HG02981 (cell line): Measurements from ENCODE around the gene SMAD1.
A peak's percentile ranks its signal among the peaks of the same experiment; 100 is the strongest.
"Not testable (repeated sequence)": the region's sequence is repeated elsewhere in the genome, so short reads cannot be mapped to it uniquely, and the experiment has no call there.

ENCODE experiments used
- ATAC-seq: cut with Tn5 transposase; IDR thresholded peaks from one replicate; pipeline ENCODE4 v1.9.1; 2021; ENCODE audit warnings: mild to moderate bottlenecking, moderate library complexity; ENCODE audit not compliant: unreplicated experiment

The SMAD1 gene

GRCh38 chr4:145525291-145525740, 43.7 kb downstream of the SMAD1 start:
- ATAC-seq = no peak

DNA sequence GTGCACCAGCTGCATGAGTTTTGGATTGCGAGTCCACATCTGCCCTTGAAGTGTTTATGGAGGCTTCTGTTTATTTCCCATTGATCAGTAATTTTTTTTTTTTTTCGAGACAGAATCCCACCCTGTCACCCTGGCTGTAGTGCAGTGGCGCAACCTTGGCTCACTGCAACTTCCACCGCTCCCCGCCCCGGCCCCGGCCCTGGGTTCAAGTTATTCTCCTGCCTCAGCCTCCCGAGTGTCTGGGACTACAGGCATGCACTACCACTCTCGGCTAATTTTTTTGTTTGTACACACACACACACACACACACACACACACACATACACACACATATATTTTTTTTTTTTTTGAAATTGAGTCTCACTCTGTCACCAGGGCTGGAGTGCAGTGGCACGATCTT, 46.1 kb downstream of the SMAD1 start:
- ATAC-seq = no peak

DNA sequence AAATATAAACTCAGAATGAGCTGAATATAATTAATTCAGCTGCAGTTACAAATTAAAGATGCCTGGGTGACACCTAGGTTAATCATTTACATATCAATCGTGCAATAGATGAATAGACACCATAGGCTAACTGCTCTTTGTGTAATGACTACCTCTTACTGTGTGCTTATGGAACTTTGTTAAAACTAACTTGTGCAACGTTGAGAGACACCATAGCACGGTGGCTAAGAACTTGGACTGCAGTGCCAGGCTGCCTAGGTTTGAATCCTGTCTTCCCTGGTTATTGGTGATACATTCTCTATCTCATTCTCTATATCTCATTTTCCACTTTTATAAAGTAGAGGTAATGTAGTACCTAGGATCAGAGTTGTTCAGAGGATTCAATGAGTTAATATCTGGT, 46.9 kb downstream of the SMAD1 start:
- ATAC-seq = no peak

DNA sequence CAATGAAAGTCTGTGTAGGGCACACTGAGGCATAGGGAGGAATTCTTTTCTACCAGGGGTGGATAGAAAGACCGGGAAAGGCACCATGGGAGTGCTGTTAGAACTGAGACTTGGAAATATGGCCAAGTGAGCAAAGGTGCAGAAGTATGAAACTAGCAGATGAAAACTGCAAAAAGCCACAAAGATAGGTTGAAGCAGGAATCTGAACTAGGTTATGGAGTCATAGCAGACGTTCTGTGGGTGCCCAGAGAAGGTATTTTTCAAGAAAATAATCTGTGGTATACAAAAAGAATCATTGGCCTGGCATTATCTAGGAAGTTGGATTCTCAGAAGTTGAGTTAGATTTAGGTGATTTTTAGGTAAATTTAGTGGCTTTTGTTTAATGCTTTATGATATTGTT, 48.5 kb downstream of the SMAD1 start:
- ATAC-seq = no peak

DNA sequence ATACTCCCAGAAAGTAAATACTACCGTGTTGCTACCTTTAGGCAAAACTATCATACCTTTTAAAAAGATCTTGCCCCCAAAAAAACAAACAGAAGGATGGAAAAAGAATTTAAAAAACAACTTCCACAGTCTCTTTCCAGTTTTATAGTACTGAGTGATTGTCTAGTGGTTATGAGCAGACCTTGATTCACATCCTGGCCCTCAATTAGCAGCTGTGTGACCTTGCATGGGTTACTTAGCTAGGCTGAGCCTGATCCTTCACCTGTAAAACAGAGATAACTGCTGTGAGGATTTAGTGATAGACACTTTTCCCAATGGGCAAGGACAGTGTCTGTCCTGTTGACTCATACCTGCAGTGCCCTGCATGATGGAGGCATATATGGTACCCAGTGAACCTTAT, 49.0 kb downstream of the SMAD1 start:
- ATAC-seq = no peak

GRCh38 chr4:145531223-145531622, 49.6 kb downstream of the SMAD1 start:
- no peak for ATAC-seq

DNA sequence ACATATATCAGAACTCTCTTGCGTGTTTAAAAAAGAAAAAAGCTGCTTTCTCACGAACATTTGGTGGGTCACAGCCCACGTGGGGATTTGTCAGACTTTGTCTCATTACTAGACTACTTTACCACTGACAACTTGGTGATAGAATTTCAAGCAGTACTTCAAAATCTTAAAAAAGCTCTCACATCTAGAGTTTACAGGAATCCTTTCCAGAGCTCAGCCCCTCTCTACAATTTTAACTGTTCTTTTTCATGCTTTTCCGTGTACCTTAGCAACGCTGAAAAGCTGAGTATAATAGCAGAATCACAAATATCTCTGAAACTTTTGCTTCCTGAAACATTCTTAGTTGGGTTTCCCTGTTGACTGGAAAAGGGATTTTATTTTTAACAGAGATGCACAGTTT, 50.2 kb downstream of the SMAD1 start:
- no peak for ATAC-seq

- no peak for ATAC-seq
Observed at GRCh38 chr4:145533001-145533400, 51.3 kb downstream of the SMAD1 start.

- ATAC-seq = not testable (repeated sequence)
Observed at GRCh38 chr4:145533415-145533814, 51.8 kb downstream of the SMAD1 start.

GRCh38 chr4:145533961-145534360, 52.3 kb downstream of the SMAD1 start:
- no peak for ATAC-seq

DNA sequence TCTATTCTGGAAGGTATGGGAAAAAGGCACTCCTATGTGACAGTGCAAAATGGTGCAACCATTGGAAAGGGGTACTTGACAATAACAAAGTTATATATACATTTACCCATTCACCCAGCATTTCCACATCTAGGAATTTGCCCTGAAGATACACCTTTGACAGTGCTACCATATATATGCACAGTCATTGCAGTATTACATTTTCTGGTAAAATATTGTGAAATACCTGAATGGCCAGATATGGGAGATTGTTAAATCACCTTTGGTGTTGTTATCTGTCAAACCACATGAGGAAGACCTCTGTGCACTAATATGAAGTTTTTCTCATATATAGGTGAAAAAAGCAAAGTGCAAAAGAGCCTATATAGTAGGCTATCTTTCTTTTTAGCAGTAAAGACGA, 53.5 kb downstream of the SMAD1 start:
- no peak for ATAC-seq

- ATAC-seq = no peak
Observed at GRCh38 chr4:145536044-145536443, 54.4 kb downstream of the SMAD1 start.

DNA sequence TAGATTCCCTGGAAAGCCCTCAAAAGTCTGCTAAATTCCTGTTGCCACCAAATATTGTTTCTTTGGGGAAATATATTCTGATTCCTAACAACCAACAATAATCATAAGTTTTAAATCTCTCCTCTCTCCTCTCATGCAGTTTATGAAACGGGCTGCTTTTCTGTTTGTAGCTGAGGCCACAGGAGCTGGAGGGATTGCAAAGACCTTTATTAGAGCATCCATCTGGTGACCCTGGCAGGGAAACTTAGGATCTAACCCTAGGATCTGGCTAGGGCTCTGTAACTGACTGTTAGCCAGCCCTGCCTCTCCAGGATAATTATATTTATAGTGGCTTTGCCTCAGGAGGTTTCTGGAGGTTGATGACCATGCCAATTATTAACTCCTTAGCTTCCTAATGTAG, 56.9 kb downstream of the SMAD1 start:
- ATAC-seq = no peak

- ATAC-seq = no peak
Observed at GRCh38 chr4:145539671-145540070, 58.0 kb downstream of the SMAD1 start.

DNA sequence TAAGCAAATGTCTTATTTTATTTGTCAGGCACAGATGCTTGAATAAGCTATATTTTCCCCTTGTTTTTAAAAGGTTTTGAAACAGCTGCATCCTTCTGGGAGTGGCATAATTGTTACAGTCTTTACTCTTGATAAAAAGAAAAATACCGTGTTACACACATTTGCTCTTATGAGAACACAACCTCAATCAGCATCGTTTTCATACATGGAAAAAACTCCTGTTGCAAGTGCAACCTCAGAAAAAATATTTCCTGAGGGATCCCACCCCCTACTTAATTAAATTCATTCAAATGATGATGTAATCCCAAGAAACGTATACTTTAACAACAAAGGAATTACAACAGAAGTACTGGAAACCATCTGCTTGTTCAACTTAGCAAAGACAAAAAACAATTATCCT, 58.6 kb downstream of the SMAD1 start:
- no peak for ATAC-seq

DNA sequence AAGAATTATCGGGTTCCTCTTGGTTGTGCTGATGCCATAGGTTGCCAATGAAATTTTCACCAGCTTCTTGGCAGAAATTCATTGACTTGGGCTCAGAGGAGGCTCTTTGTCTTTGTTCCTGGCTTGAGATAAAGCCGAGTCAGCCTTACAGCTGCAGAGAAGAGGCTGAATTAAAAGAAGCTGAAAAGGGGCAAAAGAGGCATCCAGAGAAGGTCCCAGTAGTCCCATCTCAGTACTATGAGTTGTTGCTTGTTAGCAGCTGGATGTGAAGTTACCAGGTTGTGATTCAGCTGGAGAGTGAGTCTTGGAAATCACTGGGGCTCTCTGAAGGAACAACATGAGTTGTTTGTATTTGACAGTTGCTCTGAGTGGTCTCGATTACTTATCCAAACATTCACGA, 59.7 kb downstream of the SMAD1 start:
- ATAC-seq = no peak

DNA sequence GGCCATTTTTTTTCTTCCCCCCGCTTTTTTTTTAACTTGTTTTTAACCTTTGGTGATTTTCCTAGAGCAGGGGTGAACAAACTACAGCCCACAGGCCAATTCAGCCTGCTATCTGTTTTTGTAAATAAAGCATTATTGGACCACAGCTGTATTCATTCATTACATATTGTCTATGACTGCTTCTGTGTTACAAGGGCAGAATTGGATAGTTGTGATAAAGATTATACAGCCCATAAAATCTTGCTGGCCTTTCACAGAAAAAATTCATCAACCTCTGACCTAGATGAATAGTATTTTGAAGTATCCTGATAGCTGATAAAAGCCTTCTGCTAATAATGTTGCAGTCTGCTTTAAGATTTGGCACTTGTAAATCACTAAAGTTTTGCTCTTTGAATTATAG, 63.4 kb downstream of the SMAD1 start:
- ATAC-seq = no peak

DNA sequence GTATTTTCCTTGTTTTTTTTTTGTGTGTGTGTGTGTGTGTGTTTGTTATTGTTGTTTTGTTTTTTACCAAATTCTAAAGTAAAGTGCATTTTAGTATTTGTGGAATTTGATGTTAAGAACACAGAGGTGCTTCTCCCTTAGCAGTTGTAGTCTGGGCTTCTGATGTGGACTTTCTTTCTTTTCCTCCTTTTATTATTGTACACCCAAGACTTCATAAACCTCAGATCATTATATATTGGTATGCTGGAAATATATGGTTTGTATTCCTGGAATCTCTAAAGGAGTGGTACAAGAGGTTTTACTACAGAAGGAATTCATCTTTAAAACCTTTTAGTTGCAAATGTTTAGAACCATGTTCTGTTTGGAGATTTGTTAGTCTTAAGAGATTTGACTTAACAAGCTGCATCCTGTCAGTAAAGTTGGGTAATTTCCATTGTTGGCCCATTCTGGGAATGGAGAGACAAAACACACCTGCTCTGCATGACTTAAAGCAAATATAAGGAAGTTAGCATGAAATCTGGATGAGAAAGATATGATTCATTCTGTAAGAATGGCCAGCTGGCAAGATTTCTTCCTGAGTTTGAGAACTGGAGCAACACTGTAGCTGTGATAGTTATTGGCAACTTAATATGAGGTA, 64.0 kb downstream of the SMAD1 start:
- ATAC-seq = no peak

DNA sequence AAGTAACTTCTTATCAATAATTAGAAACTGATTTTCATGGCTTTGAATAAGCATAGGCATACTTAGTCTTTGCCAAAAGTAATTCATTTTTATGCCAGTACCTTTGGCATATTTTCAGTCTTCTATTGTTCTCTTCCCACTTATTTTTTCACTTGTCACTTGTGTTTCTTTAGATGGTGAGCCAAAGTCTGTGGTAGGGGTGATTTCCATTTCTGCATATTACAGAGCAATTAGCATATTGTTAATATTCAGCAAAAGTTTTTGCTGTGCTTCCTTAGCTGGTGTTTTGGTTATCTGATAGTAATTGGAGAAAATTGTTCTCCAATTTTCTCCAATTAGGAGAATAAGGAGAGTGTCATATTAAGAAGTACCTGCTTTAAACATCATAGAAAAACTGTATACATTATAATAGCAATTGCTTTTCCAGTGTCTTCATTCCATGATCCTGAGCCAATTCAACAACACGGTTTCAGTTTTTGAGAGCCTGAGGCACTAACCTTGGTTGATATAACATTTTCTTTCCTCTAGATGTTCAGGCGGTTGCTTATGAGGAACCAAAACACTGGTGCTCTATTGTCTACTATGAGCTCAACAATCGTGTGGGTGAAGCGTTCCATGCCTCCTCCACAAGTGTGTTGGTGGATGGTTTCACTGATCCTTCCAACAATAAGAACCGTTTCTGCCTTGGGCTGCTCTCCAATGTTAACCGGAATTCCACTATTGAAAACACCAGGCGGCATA, 64.7 kb downstream of the SMAD1 start:
- ATAC-seq = no peak

GRCh38 chr4:145551660-145552059, 70.0 kb downstream of the SMAD1 start:
- ATAC-seq = no peak

GRCh38 chr4:145552181-145552822, 70.6 kb downstream of the SMAD1 start:
- peak; percentile 70 for ATAC-seq

GRCh38 chr4:145553375-145553774, 71.7 kb downstream of the SMAD1 start:
- ATAC-seq = no peak
